Astrocyte (in vitro differentiated cells and primary cell): ENCODE results near the gene SUGCT. TPM values are rescaled to one million over a fixed set of nuclear protein-coding genes. Genes with fewer than 3 reads are reported as not detected.
A peak's percentile ranks its signal among the peaks of the same experiment; 100 is the strongest.

ENCODE experiments used
- DNase-seq: peaks from one replicate; pipeline ENCODE4 v3.0.0-alpha.2; 2010; ENCODE audit warnings: low read depth
- FAIRE-seq: peaks from 2 replicates; lab custom pipeline; 2011; peaks lifted over from hg19 to GRCh38; lab: Jason Lieb, UNC
- H2AFZ ChIP-seq: 2 replicates; pipeline ENCODE4 v1.6.0; 2012; ENCODE audit warnings: low read depth, low read length, inconsistent platforms
- H3K27ac ChIP-seq: 2 replicates; pipeline ENCODE4 v1.5.1; 2011; ENCODE audit warnings: low read depth, low read length, inconsistent platforms
- H3K27me3 ChIP-seq: 2 replicates; pipeline ENCODE4 v1.6.0; 2011; ENCODE audit warnings: low read length, inconsistent platforms; ENCODE audit not compliant: insufficient read depth
- H3K36me3 ChIP-seq: 2 replicates; pipeline ENCODE4 v1.5.1; 2011; ENCODE audit warnings: low read length, inconsistent platforms; ENCODE audit not compliant: insufficient read depth
- H3K4me1 ChIP-seq: 2 replicates; pipeline ENCODE4 v1.5.1; 2011; ENCODE audit warnings: low read length, inconsistent platforms; ENCODE audit not compliant: insufficient read depth
- H3K4me2 ChIP-seq: 2 replicates; pipeline ENCODE4 v1.6.0; 2012; ENCODE audit warnings: low read length, inconsistent platforms
- H3K4me3 ChIP-seq: 2 replicates; pipeline ENCODE4 v1.5.1; 2011; ENCODE audit warnings: low read depth, mild to moderate bottlenecking, low read length, inconsistent platforms; ENCODE audit not compliant: insufficient read depth
- H3K79me2 ChIP-seq: 2 replicates; pipeline ENCODE4 v1.6.0; 2012; ENCODE audit warnings: mild to moderate bottlenecking, low read length, inconsistent platforms; ENCODE audit not compliant: insufficient read depth
- H3K9ac ChIP-seq: 2 replicates; pipeline ENCODE4 v1.6.0; 2012; ENCODE audit warnings: mild to moderate bottlenecking, low read length, inconsistent platforms
- H3K9me3 ChIP-seq: 2 replicates; pipeline ENCODE4 v1.5.1; 2012; ENCODE audit warnings: low read depth, mild to moderate bottlenecking, low read length, inconsistent platforms; ENCODE audit not compliant: insufficient read depth
- H4K20me1 ChIP-seq: 2 replicates; pipeline ENCODE4 v1.6.0; 2012; ENCODE audit warnings: low read length, inconsistent platforms; ENCODE audit not compliant: insufficient read depth
- H3K27ac Mint-ChIP-seq: one replicate; pipeline ENCODE4 v1.8.0; 2021; ENCODE audit warnings: mild to moderate bottlenecking, mixed read lengths; ENCODE audit not compliant: unreplicated experiment
- H3K27me3 Mint-ChIP-seq: one replicate; pipeline ENCODE4 v1.8.0; 2021; ENCODE audit warnings: low read depth, mixed read lengths; ENCODE audit not compliant: unreplicated experiment
- H3K36me3 Mint-ChIP-seq: one replicate; pipeline ENCODE4 v1.8.0; 2021; ENCODE audit warnings: low read depth, mixed read lengths; ENCODE audit not compliant: unreplicated experiment
- H3K4me1 Mint-ChIP-seq: one replicate; pipeline ENCODE4 v1.8.0; 2021; ENCODE audit warnings: low read depth, mixed read lengths; ENCODE audit not compliant: unreplicated experiment
- H3K4me3 Mint-ChIP-seq: one replicate; pipeline ENCODE4 v1.8.0; 2021; ENCODE audit warnings: mild to moderate bottlenecking, moderate library complexity, mixed read lengths; ENCODE audit not compliant: unreplicated experiment
- H3K9me3 Mint-ChIP-seq: one replicate; pipeline ENCODE4 v1.8.0; 2021; ENCODE audit warnings: mild to moderate bottlenecking, mixed read lengths; ENCODE audit not compliant: unreplicated experiment
- EZH2 ChIP-seq: IDR thresholded peaks from 2 replicates; pipeline ENCODE4 v1.6.1; 2012; ENCODE audit warnings: mild to moderate bottlenecking, low read length, inconsistent platforms; ENCODE audit not compliant: insufficient read depth
- total RNA-seq: library from RNA; stranded (reverse); gene quantifications from 2 replicates; pipeline ENCODE4 v1.2.1, GENCODE V29; 2021
- TF ChIP-seq, protein P1 (sequence below): IDR thresholded peaks from 2 replicates; pipeline ENCODE4 v1.5.1; 2011; ENCODE audit warnings: low read depth, mild to moderate bottlenecking, inconsistent platforms, low read length, moderate library complexity; ENCODE audit not compliant: insufficient read depth

Gene SUGCT
- total RNA-seq, 1 donor from 2014 or later = 15.5 TPM

DNA sequence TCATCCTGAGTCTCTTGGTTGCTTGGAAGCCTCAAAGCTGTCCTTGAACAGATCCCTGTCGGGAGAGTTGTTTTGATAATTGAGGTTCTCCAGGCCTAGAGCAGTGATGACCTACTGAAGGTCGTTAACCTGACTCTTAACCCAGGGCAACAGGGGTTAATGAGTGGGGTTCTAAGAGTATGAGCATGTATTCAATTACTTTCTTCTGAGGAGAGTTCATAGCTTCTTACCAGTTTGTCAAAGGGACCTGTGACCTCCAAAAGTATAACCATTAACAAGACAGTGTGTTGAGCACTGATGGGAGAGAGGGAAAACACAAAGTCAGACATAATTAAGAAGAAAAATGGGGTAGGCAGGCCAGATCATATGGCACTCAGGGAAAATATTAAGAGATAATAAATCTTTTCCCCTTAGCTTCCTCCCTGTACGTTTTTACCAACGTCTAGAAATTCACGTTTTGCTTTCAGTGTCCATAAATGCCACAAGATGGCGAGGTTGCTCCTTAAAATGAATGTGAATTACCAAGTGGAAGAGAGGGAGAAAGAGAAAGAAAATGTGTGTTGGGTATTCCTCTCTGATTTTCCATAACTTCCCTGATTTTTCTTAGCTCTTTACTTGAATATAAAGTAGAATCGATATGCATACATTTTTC is 97.6 kb downstream of the SUGCT start:
- Histone ChIP-seq H3K27ac (peak overlapping the region; percentile 29), H3K4me2 (no peak overlapping the region), H4K20me1 (no peaks in the 10 kb centered on the region), H3K9me3 (no peaks in the 10 kb centered on the region), H2AFZ (peak overlapping the region; percentile 43), H3K79me2 (no peaks in the 10 kb centered on the region), H3K36me3 (no peaks in the 10 kb centered on the region), H3K27me3 (no peaks in the 10 kb centered on the region), H3K9ac (peak overlapping the region; percentile 17), H3K4me3 (no peak overlapping the region), H3K4me1 (no peaks in the 10 kb centered on the region)
- H3K27ac Mint-ChIP-seq = peak overlapping the region; percentile 93
- H3K27me3 Mint-ChIP-seq = no peaks in the 10 kb centered on the region
- no peak for TF ChIP-seq EZH2
- TF ChIP-seq, protein P1, sequence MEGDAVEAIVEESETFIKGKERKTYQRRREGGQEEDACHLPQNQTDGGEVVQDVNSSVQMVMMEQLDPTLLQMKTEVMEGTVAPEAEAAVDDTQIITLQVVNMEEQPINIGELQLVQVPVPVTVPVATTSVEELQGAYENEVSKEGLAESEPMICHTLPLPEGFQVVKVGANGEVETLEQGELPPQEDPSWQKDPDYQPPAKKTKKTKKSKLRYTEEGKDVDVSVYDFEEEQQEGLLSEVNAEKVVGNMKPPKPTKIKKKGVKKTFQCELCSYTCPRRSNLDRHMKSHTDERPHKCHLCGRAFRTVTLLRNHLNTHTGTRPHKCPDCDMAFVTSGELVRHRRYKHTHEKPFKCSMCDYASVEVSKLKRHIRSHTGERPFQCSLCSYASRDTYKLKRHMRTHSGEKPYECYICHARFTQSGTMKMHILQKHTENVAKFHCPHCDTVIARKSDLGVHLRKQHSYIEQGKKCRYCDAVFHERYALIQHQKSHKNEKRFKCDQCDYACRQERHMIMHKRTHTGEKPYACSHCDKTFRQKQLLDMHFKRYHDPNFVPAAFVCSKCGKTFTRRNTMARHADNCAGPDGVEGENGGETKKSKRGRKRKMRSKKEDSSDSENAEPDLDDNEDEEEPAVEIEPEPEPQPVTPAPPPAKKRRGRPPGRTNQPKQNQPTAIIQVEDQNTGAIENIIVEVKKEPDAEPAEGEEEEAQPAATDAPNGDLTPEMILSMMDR = peak; percentile 77
- H3K9me3 Mint-ChIP-seq = no peaks in the 10 kb centered on the region
- H3K4me3 Mint-ChIP-seq = no peak overlapping the region
- H3K4me1 Mint-ChIP-seq = peaks cover 4% of the 10 kb centered on the region
- no peaks in the 10 kb centered on the region for H3K36me3 Mint-ChIP-seq
- FAIRE-seq (peak; percentile 70), DNase-seq (peak; percentile 61)

- Histone ChIP-seq H3K36me3 (no peaks in the 10 kb centered on the region), H3K27ac (no peak overlapping the region), H3K4me3 (no peak overlapping the region), H3K4me1 (no peaks in the 10 kb centered on the region), H4K20me1 (no peaks in the 10 kb centered on the region), H3K79me2 (no peaks in the 10 kb centered on the region), H3K9me3 (no peaks in the 10 kb centered on the region), H3K27me3 (no peaks in the 10 kb centered on the region), H3K9ac (no peak overlapping the region), H3K4me2 (no peak overlapping the region), H2AFZ (no peak overlapping the region)
- no peak for TF ChIP-seq EZH2
- TF ChIP-seq, protein P1 = no peak
- Mint-ChIP-seq H3K9me3 (no peaks in the 10 kb centered on the region), H3K36me3 (no peaks in the 10 kb centered on the region), H3K4me3 (no peak overlapping the region), H3K27ac (no peak overlapping the region), H3K27me3 (no peaks in the 10 kb centered on the region), H3K4me1 (peaks cover 4% of the 10 kb centered on the region)
- DNase-seq = no peak
- FAIRE-seq = no peak
Measured at GRCh38 chr7:40234046-40234445, 99.2 kb downstream of the SUGCT start.

DNA sequence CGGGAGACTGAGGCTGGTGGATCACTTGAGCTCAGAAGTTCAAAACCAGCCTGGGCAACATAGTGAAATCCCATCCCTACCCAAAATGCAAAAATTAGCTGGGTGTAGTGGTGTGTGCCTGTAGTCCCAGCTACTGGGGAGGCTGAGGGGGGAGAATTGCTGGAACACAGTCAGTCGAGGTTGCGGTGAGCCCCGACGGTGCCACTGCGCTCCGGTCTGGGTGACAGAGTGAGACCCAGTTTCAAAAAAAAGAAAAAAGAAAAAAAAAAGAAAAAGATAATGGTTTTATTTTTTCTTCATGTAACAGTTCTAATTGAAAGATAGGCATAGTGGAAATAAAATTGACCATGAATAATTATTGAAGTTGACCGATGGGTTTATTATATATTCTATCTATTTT is 99.9 kb downstream of the SUGCT start:
- no peaks in the 10 kb centered on the region for H3K27me3 Mint-ChIP-seq
- no peaks in the 10 kb centered on the region for H3K36me3 Mint-ChIP-seq
- Histone ChIP-seq H3K9me3 (no peaks in the 10 kb centered on the region), H2AFZ (no peak overlapping the region), H3K27me3 (no peaks in the 10 kb centered on the region), H3K4me3 (no peak overlapping the region), H3K27ac (no peak overlapping the region), H3K36me3 (no peaks in the 10 kb centered on the region), H3K4me1 (no peaks in the 10 kb centered on the region), H3K9ac (no peak overlapping the region), H4K20me1 (no peaks in the 10 kb centered on the region), H3K79me2 (no peaks in the 10 kb centered on the region), H3K4me2 (no peak overlapping the region)
- H3K9me3 Mint-ChIP-seq = no peaks in the 10 kb centered on the region
- TF ChIP-seq, protein P1 = no peak
- DNase-seq = no peak
- peaks cover 4% of the 10 kb centered on the region for H3K4me1 Mint-ChIP-seq
- no peak for FAIRE-seq
- no peak overlapping the region for H3K27ac Mint-ChIP-seq
- no peak overlapping the region for H3K4me3 Mint-ChIP-seq
